CD14-positive monocyte (primary cell): ENCODE results near the gene NXPH1. TPM values are rescaled to one million over a fixed set of nuclear protein-coding genes. Genes with fewer than 3 reads are reported as not detected.

Experiments
- DNase-seq, 3 donors: peaks; one replicate each; pipeline ENCODE4 v3.0.0-alpha.2; 2011 to 2022
- H2AFZ ChIP-seq: 2 replicates; pipeline ENCODE4 v1.6.0; 2012; ENCODE audit warnings: mild to moderate bottlenecking, low read depth, low read length, inconsistent platforms; ENCODE audit not compliant: insufficient read depth, poor library complexity, severe bottlenecking
- H3K27ac ChIP-seq, 2 donors: 1 replicate in 1 of 2; 2 replicates in 1 of 2; pipeline ENCODE4 v1.5.1; 2012 to 2013; ENCODE audit warnings: low read length in 2 of 2, control low read depth in 1 of 2, inconsistent platforms in 1 of 2, low read depth in 1 of 2, mild to moderate bottlenecking in 1 of 2
- H3K27me3 ChIP-seq, 2 donors: one replicate each; pipeline versions ENCODE4 v1.6.0 to v1.6.1; 2011 to 2013; ENCODE audit warnings: low read length in 2 of 2; ENCODE audit not compliant: control insufficient read depth in 2 of 2, insufficient read depth in 2 of 2
- H3K36me3 ChIP-seq, 2 donors: replicated peaks in 1 of 2; 1 replicate in 1 of 2; 2 replicates in 1 of 2; pipeline versions ENCODE4 v1.5.1 to v1.6.1; 2012 to 2013; ENCODE audit warnings: low read length in 2 of 2, control low read depth in 1 of 2, inconsistent platforms in 1 of 2, mild to moderate bottlenecking in 1 of 2; ENCODE audit not compliant: insufficient read depth in 2 of 2, control insufficient read depth in 1 of 2
- H3K4me1 ChIP-seq, 2 donors: 1 replicate in 1 of 2; 2 replicates in 1 of 2; pipeline versions ENCODE4 v1.5.1 to v1.6.1; 2012 to 2013; ENCODE audit warnings: low read length in 2 of 2, control low read depth in 1 of 2, inconsistent platforms in 1 of 2, mild to moderate bottlenecking in 1 of 2, moderate library complexity in 1 of 2; ENCODE audit not compliant: insufficient read depth in 2 of 2, control insufficient read depth in 1 of 2
- H3K4me2 ChIP-seq: replicated peaks from 2 replicates; pipeline ENCODE3; 2012; ENCODE audit warnings: low read length, moderate library complexity, mild to moderate bottlenecking; ENCODE audit not compliant: poor library complexity, severe bottlenecking; ENCODE audit errors: extremely low read depth
- H3K4me3 ChIP-seq, 3 experiments: fragments of 200-600 bp in 1 of 3; sonication (generic) in 1 of 3; replicated peaks in 1 of 3; 1 replicate in 2 of 3; 2 replicates in 1 of 3; pipeline ENCODE4 v1.5.1; 2011 to 2013; ENCODE audit warnings: low read length in 3 of 3, mild to moderate bottlenecking in 3 of 3, control low read depth in 2 of 3, low read depth in 2 of 3, inconsistent platforms in 1 of 3, moderate library complexity in 1 of 3
- H3K79me2 ChIP-seq: 2 replicates; pipeline ENCODE4 v1.6.0; 2012; ENCODE audit warnings: mild to moderate bottlenecking, control low read depth, inconsistent platforms, low read length, moderate library complexity; ENCODE audit not compliant: insufficient read depth
- H3K9ac ChIP-seq: 2 replicates; pipeline ENCODE4 v1.6.0; 2017; ENCODE audit warnings: low read length, mild to moderate bottlenecking; ENCODE audit not compliant: insufficient read depth, poor library complexity, severe bottlenecking
- H3K9me3 ChIP-seq, 2 donors: replicated peaks in 1 of 2; 1 replicate in 1 of 2; 2 replicates in 1 of 2; pipeline versions ENCODE4 v1.5.1 to v1.6.1; 2012 to 2013; ENCODE audit warnings: low read length in 2 of 2, control low read depth in 1 of 2; ENCODE audit not compliant: control insufficient read depth in 1 of 2, insufficient read depth in 1 of 2
- H4K20me1 ChIP-seq: 2 replicates; pipeline ENCODE4 v1.6.0; 2012; ENCODE audit warnings: mild to moderate bottlenecking, low read length, control low read depth, moderate library complexity; ENCODE audit not compliant: insufficient read depth
- H3K27ac Mint-ChIP-seq, 7 donors: one replicate each; pipeline ENCODE4 v1.8.0; 2020; ENCODE audit warnings: mild to moderate bottlenecking in 7 of 7, mixed read lengths in 7 of 7, moderate library complexity in 6 of 7, inconsistent platforms in 2 of 7
- H3K27me3 Mint-ChIP-seq, 3 donors: one replicate each; pipeline ENCODE4 v1.8.0; 2021 to 2022; ENCODE audit warnings: low read depth in 3 of 3, mild to moderate bottlenecking in 3 of 3, mixed read lengths in 3 of 3, moderate library complexity in 3 of 3, inconsistent platforms in 1 of 3
- H3K36me3 Mint-ChIP-seq, 2 donors: one replicate each; pipeline ENCODE4 v1.8.0; 2020; ENCODE audit warnings: mixed read lengths in 2 of 2, inconsistent platforms in 1 of 2, mild to moderate bottlenecking in 1 of 2
- H3K4me1 Mint-ChIP-seq: one replicate; pipeline ENCODE4 v1.8.0; 2020; ENCODE audit warnings: mild to moderate bottlenecking, mixed read lengths
- H3K4me3 Mint-ChIP-seq, 2 donors: one replicate each; pipeline ENCODE4 v1.8.0; 2020; ENCODE audit warnings: mild to moderate bottlenecking in 2 of 2, mixed read lengths in 2 of 2, moderate library complexity in 1 of 2
- H3K9me3 Mint-ChIP-seq, 7 donors: one replicate each; pipeline ENCODE4 v1.8.0; 2020 to 2022; ENCODE audit warnings: mixed read lengths in 7 of 7, mild to moderate bottlenecking in 6 of 7, moderate library complexity in 6 of 7, inconsistent platforms in 2 of 7
- CTCF ChIP-seq: fragments of 200-600 bp; IDR thresholded peaks from one replicate; pipeline ENCODE4 v1.8.0; 2022; ENCODE audit warnings: antibody characterized with exemption, mild to moderate bottlenecking
- WGBS: methylation state at CpG from one replicate; pipeline ENCODE4 v1.1.5; 2013; ENCODE audit warnings: missing lambda C conversion rate; ENCODE audit not compliant: insufficient coverage; 5-methylcytosine and 5-hydroxymethylcytosine counted together
- intact Hi-C, 2 donors: fragments of 100-400 bp; cut with micrococcal nuclease; formaldehyde crosslinking; loops; one replicate each; pipeline versions ENCODE4 v1.15.0 to v1.15.1; 2023
- polyA plus RNA-seq, 3 donors: library from polyadenylated mRNA; depleted of rRNA in 1 of 3; unstranded in 2 of 3; stranded (reverse) in 1 of 3; fragments of 300-500 nt in 2 of 3; fragments of >200 nt in 1 of 3; fragmentation: Illumina TruSeq in 2 of 3; gene quantifications; 1 replicate in 2 of 3; 2 replicates in 1 of 3; pipeline ENCODE4 v1.2.3, GENCODE V29; 2012 to 2021

NXPH1 gene
- polyA plus RNA-seq, 3 donors: not detected

- H3K4me3 Mint-ChIP-seq: no peak overlapping the region
- no peaks in the 10 kb centered on the region for H4K20me1 ChIP-seq
- H3K4me3 ChIP-seq: no peak overlapping the region
- H3K9me3 ChIP-seq: no peaks in the 10 kb centered on the region
- no peak overlapping the region for H3K27ac Mint-ChIP-seq
- H3K27me3 Mint-ChIP-seq: peaks cover 0 to 1% (median 0%) of the 10 kb centered on the region in 3 donors
- H3K4me1 Mint-ChIP-seq: no peaks in the 10 kb centered on the region
- H3K4me2 ChIP-seq: no peak overlapping the region
- WGBS: 80% methylated on average over 1 of the region's 2 CpGs
- no peak overlapping the region for H3K27ac ChIP-seq
- DNase-seq: no peak
- no peak overlapping the region for H2AFZ ChIP-seq
- H3K27me3 ChIP-seq: no peaks in the 10 kb centered on the region
- intact Hi-C loops: no loop called here
- H3K36me3 ChIP-seq: no peaks in the 10 kb centered on the region
- no peak overlapping the region for H3K9ac ChIP-seq
- H3K79me2 ChIP-seq: no peaks in the 10 kb centered on the region
- H3K36me3 Mint-ChIP-seq: no peaks in the 10 kb centered on the region
- TF ChIP-seq CTCF: no peak
- H3K9me3 Mint-ChIP-seq: peaks cover 0 to 9% (median 0%) of the 10 kb centered on the region in 7 donors
- no peaks in the 10 kb centered on the region for H3K4me1 ChIP-seq
Observed at GRCh38 chr7:8507566-8507965, 74.2 kb downstream of the NXPH1 start.

GRCh38 chr7:8509621-8510020, 76.2 kb downstream of the NXPH1 start:
- no peak overlapping the region for H3K9ac ChIP-seq
- TF ChIP-seq CTCF: no peak
- Mint-ChIP-seq H3K36me3 (no peaks in the 10 kb centered on the region), H3K9me3 (peaks cover 0 to 2% (median 0%) of the 10 kb centered on the region in 7 donors), H3K4me1 (no peaks in the 10 kb centered on the region), H3K27me3 (peaks cover 0 to 1% (median 0%) of the 10 kb centered on the region in 3 donors), H3K4me3 (no peak overlapping the region), H3K27ac (no peak overlapping the region)
- no CpG with 5 or more reads among the region's 1 CpG for WGBS
- no peaks in the 10 kb centered on the region for H3K79me2 ChIP-seq
- H3K4me1 ChIP-seq: no peaks in the 10 kb centered on the region
- intact Hi-C loops: no loop called here
- no peak overlapping the region for H3K27ac ChIP-seq
- H3K4me3 ChIP-seq: no peak overlapping the region
- H2AFZ ChIP-seq: no peak overlapping the region
- no peak for DNase-seq
- no peaks in the 10 kb centered on the region for H3K27me3 ChIP-seq
- H3K9me3 ChIP-seq: no peaks in the 10 kb centered on the region
- H3K36me3 ChIP-seq: no peaks in the 10 kb centered on the region
- no peaks in the 10 kb centered on the region for H4K20me1 ChIP-seq
- no peak overlapping the region for H3K4me2 ChIP-seq
